Gastrocnemius medialis (tissue), 4 donors: ENCODE results near the gene ZNF438.
A peak's percentile ranks its signal among the peaks of the same experiment; 100 is the strongest.

ENCODE experiments used
- POLR2A ChIP-seq, 2 donors: fragments of 450-650 bp; IDR thresholded peaks; one replicate each; pipeline ENCODE4 v1.6.1; 2017; ENCODE audit warnings: antibody characterized with exemption in 2 of 2, mild to moderate bottlenecking in 2 of 2, moderate library complexity in 2 of 2
- TF ChIP-seq, protein P1 (sequence below), 5 experiments: fragments of 450-650 bp in 3 of 5; fragments of 200-600 bp in 2 of 5; sonication (generic) in 2 of 5; IDR thresholded peaks in 4 of 5; conservative IDR thresholded peaks in 1 of 5; 1 replicate in 4 of 5; 2 replicates in 1 of 5; pipeline ENCODE4 v1.5.1; 2016 to 2019; ENCODE audit warnings: antibody characterized with exemption in 5 of 5, mild to moderate bottlenecking in 3 of 5, moderate library complexity in 3 of 5

DNA sequence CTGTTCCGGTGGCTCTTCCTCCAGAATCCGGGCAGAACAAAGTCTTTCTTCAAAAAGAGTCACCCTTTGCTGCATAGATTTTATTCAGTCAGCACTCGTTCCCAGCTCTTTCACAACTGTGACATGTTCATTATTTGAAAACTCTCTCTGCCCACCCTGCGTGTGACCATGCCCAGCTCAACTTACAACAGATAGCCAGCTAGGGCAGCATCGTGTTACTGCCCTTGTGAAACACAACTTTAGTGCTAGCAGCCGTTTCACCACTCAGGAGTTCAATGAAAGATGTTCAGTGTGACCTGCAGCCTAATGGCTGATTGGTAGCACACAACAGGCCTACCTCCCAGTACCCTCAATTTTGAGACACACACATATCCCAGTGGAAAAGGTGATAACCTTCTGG is 57.9 kb downstream of the ZNF438 start:
- TF ChIP-seq, protein P1, sequence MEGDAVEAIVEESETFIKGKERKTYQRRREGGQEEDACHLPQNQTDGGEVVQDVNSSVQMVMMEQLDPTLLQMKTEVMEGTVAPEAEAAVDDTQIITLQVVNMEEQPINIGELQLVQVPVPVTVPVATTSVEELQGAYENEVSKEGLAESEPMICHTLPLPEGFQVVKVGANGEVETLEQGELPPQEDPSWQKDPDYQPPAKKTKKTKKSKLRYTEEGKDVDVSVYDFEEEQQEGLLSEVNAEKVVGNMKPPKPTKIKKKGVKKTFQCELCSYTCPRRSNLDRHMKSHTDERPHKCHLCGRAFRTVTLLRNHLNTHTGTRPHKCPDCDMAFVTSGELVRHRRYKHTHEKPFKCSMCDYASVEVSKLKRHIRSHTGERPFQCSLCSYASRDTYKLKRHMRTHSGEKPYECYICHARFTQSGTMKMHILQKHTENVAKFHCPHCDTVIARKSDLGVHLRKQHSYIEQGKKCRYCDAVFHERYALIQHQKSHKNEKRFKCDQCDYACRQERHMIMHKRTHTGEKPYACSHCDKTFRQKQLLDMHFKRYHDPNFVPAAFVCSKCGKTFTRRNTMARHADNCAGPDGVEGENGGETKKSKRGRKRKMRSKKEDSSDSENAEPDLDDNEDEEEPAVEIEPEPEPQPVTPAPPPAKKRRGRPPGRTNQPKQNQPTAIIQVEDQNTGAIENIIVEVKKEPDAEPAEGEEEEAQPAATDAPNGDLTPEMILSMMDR (IDR thresholded peaks at IDR 0.05 in 4 of 5, conservative IDR thresholded peaks at IDR 0.05 in 1 of 5) = no peak
- peak; percentile 17 to 58 for TF ChIP-seq POLR2A (IDR thresholded peaks at IDR 0.05)
